Stimulated activated CD8-positive, alpha-beta memory T cell treated with anti-CD3 and anti-CD28 coated beads, Interleukin-15, amount 100 ng/mL, for 24 hours (primary cell): ENCODE data around the gene RPL6.

Source experiments
- DNase-seq: peaks from one replicate; pipeline ENCODE4 v3.0.0-alpha.2; 2020; ENCODE audit warnings: low read depth

The RPL6 gene

DNA sequence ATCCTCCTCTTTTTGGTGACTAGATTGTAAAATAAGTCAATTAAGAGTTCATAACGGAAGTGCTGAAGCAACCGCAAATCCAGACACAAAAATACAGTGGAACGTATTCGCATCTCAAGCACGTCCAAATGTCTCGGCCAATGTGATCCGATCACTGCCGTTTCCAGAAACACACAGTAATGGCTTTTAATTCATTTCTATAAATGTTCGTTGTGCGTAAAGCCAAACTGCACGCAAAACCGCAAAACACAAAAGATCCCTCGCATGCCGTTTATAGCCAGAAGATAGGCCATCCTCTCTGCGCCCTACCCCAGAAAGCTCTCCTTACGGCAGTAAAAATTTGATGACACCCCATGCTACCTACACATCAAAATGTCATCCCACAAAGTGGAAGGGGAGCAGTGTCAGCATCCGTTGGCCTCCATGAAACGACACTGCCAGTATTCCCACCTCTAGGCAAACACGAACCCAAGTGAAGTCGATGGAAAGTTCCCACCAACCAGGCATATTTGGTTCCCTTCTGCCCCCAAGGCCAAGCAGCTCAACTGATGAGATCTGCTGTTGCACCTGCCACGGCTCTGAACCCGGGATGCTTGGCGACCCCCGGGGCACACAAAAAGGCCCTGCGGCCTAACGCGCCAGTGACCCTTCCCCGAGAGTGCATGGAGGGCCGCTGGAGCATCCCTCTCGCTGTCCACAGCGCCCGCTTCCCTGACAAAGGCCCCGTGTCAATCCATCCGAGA lies 28.6 kb downstream of the RPL6 start:
- no peak for DNase-seq

DNA sequence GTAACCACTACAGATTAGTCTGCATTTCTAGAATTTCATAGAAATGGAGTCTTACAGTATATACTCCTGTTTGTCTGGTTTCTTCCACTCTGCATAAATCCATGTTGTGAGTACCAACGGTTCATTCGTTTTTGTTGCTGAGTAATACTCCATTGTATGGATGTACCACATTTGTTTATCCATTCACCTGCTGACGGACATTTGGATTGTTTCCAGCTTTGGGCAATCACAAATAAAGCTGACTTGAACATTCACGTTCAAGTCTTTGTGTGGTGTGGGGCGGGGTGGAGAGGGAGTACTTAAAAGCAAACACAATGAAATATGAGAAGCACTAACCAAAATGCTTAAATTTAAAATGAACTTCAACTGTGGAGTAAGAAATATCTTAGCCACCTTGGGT lies 34.3 kb downstream of the RPL6 start:
- DNase-seq: no peak

DNA sequence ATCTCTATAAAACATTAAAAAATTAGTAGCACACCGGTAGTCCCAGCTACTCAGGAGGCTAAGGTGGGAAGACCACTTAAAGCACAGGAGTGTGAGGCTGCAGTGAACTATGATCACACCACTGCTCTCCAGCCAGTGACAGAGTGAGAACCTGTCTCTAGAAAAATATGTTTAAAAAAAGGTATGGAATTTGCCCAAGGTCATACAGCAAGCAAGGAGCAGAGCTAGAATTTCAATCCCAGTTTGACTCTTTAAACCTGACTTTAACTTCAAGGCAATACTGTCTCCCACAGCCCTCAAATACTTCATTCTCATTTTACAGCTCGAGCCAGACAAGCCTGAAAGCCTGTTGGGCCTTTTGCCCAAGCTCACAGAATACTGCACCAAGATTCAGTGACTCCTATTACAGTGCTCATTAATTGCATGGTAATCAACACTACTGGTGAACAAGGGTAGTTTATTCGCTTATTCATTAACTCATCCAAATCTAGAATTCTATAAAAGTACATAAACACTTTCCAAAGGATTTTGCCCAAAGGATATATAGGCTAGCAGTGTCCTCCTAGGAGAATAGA lies 35.2 kb downstream of the RPL6 start:
- no peak for DNase-seq

DNA sequence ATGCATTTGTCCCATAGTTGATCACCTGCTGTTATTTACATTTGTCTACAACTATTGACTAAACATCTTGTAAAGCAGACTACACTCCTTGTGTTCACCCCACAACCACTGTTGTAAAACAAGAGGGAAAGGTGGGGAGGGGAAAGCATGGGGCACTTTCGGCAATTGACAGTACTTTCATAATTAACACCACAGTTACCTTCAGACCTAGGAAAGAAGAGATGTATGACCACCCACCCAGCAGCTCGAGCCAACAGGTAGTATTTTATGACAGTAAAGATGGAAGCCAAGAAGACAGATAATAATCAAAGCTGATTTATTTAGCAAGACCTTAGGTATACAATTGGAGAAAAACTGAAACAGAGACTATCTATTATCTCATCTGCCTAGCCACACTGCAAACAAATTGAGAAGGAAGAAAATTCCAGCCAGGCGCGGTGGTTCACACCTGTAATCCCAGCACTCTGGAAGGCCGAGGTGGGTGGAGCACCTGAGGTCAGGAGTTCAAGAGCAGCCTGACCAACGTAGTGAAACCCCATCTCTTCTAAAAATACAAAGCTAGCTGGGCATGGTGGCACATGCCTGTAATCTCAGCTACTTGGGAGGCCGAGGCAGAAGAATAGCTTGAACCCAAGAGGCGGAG lies 38.4 kb downstream of the RPL6 start:
- no peak for DNase-seq

DNA sequence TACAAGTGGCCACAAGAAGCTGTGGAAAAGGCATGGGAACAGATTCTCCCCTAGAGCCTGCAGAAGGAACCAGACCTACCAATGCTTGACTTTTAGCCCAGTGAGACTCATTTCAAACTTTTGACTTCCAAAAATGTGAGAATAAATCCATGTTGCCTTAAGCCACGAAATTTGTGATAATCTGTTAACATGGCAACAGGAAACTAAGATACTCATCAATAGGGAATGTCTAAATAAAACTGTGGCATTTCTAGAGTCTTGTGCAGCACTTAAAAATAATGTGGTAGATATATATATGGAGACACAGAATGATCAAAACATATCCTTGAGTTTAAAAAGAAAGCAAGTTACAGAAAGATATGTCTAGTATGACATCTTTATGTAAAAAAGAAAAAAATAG lies 39.2 kb downstream of the RPL6 start:
- no peak for DNase-seq

DNA sequence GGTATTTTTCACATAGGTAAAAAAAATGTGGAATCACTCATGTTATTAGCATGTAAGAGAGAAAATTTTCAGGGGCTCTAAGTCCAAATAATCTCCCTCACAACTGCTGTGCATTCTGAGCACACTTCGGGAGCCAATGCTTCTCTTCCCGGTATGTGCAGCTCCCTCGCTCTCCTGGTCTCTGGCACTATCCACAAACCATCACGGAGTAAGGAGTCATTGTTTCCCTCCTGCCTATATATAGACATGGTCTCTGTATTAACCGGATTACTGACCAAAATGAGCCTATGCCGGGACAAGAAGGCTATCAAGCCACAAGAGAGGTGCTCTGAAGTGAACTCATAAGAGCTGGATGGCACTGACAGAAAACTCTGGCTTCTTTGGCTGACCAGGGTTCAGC lies 40.5 kb downstream of the RPL6 start:
- no peak for DNase-seq

DNA sequence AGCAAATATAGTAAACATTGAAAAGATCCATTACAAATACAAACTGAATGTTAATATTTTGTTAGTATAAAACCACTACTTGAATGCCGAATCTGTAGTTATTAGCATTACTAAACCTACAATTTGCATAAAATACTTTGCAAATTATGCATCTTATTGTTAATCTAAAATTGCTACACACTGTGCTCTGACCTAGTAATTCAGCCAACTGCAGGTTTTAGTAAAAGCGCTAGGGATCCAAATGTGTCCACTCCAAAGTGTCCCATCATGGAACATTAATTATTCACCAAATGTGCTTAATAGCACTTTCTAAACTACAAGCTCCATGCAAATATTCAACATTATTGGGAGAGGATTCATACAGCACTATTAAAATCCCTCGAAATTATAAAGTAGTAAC lies 41.4 kb downstream of the RPL6 start:
- DNase-seq: no peak

DNA sequence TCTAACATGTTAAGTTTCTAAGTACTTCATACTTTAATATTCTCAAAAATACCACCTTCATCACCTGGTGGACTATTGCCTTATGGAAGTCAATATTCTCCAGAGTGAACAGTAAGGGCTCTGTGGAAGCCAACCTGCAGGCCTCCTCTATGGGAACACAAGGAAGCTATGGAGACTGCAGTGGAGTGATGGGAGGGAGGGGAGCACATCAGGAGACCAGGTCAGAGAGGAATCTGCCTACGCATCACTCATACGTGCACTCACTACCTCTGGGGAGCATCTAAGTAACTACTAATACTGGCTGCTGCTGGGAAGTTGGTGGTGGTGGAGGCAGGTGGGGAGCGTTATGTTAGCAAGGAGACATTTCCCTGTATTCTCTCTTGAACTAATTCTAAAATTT lies 47.1 kb downstream of the RPL6 start:
- no peak for DNase-seq

DNA sequence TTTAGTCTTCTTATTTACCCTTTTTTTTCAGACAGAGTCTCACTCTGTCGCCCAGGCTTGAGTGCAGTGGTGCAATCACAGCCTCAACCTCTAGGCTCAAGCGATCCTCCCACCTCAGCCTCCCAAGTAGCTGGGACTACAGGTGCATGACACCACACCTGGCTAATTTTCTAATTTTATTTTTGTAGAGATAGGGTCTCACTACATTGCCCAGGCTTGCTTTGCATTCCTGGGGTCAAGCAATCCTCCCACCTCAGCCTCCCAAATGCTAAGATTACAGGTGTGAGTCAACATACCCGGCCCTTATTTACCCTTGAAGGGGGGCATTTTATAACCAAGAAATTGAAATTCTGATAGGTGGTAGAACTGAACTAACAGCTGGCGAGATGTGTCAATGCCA lies 48.1 kb downstream of the RPL6 start:
- DNase-seq: no peak

DNA sequence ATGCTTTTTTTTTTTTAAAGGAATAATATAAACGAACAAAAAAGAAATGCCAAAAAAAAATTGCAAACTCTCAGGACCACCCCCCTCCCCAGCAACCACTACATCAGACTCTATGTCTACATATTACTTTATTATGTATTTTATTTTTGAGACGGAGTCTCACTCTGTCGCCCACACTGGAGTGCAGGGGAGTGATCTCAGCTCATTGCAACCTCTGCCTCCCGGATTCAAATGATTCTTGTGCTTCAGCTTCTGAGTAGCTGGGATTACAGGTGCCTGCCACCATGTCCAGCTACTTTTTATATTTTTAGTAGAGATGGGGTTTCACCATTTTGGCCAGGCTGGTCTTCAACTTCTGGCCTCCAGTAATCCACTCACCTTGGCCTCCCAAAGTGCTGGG lies 50.1 kb downstream of the RPL6 start:
- DNase-seq: no peak

DNA sequence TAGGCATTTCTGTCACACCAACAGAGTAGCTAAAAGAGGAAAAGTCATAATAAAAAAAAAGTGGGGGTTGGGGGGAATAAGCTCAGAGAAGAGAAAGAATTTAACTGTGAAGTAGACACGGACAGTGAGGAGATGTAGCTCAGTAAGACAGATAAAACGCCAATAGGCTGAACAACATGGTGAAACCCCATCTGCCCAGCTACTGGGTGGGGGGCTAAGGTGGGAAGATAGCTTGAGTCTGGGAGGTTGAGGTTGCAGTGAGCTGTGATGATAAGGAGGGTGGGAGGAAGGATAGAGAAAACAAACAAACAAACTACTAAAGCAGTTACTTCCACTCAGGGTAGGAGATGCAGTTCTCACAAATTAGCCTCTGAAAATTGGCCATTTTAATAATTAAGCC lies 52.2 kb downstream of the RPL6 start:
- no peak for DNase-seq
